Keratinocyte (primary cell): Measurements from ENCODE around the gene FZR1.

ENCODE experiments used
- EZH2 ChIP-seq: IDR thresholded peaks from one replicate; pipeline ENCODE4 v1.6.1; 2012; ENCODE audit warnings: inconsistent platforms, mild to moderate bottlenecking, low read length, moderate library complexity
- TF ChIP-seq, protein P1 (sequence below), 3 experiments: IDR thresholded peaks in 1 of 3; conservative IDR thresholded peaks in 1 of 3; optimal IDR thresholded peaks in 1 of 3; 2 replicates in 2 of 3; 3 replicates in 1 of 3; pipeline versions ENCODE3 to v1.5.1; 2011; ENCODE audit warnings: low read length in 3 of 3, mild to moderate bottlenecking in 3 of 3, moderate library complexity in 2 of 3, control low read depth in 1 of 3, inconsistent platforms in 1 of 3; ENCODE audit not compliant: insufficient read depth in 2 of 3; ENCODE audit errors: extremely low read depth in 1 of 3

GRCh38 chr19:3533033-3533432 lies 26.9 kb downstream of the FZR1 start:
- TF ChIP-seq, protein P1, sequence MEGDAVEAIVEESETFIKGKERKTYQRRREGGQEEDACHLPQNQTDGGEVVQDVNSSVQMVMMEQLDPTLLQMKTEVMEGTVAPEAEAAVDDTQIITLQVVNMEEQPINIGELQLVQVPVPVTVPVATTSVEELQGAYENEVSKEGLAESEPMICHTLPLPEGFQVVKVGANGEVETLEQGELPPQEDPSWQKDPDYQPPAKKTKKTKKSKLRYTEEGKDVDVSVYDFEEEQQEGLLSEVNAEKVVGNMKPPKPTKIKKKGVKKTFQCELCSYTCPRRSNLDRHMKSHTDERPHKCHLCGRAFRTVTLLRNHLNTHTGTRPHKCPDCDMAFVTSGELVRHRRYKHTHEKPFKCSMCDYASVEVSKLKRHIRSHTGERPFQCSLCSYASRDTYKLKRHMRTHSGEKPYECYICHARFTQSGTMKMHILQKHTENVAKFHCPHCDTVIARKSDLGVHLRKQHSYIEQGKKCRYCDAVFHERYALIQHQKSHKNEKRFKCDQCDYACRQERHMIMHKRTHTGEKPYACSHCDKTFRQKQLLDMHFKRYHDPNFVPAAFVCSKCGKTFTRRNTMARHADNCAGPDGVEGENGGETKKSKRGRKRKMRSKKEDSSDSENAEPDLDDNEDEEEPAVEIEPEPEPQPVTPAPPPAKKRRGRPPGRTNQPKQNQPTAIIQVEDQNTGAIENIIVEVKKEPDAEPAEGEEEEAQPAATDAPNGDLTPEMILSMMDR (optimal IDR thresholded peaks at IDR 0.05 in 1 of 3, IDR thresholded peaks at IDR 0.05 in 1 of 3, conservative IDR thresholded peaks at IDR 0.05 in 1 of 3; ENCODE audit: extremely low read depth in 1 of 3, insufficient read depth in 2 of 3, low read length in 3 of 3), result no peak
- TF ChIP-seq EZH2, result no peak
